H1 (cell line): ENCODE measurements around the gene NDUFB5.

Source experiments
- CREB1 ChIP-seq: IDR thresholded peaks from 2 replicates; pipeline ENCODE4 v1.6.1; 2012; ENCODE audit warnings: inconsistent platforms
- JUND ChIP-seq: IDR thresholded peaks from 2 replicates; pipeline ENCODE4 v1.6.1; 2011; ENCODE audit warnings: mild to moderate bottlenecking, improper control_type of control experiment, low read length
- MAFK ChIP-seq: IDR thresholded peaks from 2 replicates; pipeline ENCODE4 v1.6.1; 2012; ENCODE audit warnings: low read depth, mild to moderate bottlenecking, improper control_type of control experiment, low read length
- POLR2A ChIP-seq, 2 experiments: IDR thresholded peaks; 1 replicate in 1 of 2; 2 replicates in 1 of 2; pipeline ENCODE4 v1.6.1; 2011; ENCODE audit warnings: low read depth in 2 of 2, low read length in 2 of 2, mild to moderate bottlenecking in 2 of 2; ENCODE audit errors: control extremely low read depth in 1 of 2
- POLR2AphosphoS5 ChIP-seq: IDR thresholded peaks from 2 replicates; pipeline ENCODE4 v1.6.1; 2011; ENCODE audit warnings: low read depth, low read length
- TF ChIP-seq, protein P1 (sequence below), 3 experiments: IDR thresholded peaks; 1 replicate in 2 of 3; 2 replicates in 1 of 3; pipeline versions ENCODE4 v1.5.1 to v1.6.1; 2011; ENCODE audit warnings: low read length in 3 of 3, mild to moderate bottlenecking in 3 of 3, inconsistent platforms in 2 of 3, low read depth in 1 of 3, moderate library complexity in 1 of 3; ENCODE audit not compliant: insufficient read depth in 1 of 3; ENCODE audit errors: control extremely low read depth in 1 of 3

DNA sequence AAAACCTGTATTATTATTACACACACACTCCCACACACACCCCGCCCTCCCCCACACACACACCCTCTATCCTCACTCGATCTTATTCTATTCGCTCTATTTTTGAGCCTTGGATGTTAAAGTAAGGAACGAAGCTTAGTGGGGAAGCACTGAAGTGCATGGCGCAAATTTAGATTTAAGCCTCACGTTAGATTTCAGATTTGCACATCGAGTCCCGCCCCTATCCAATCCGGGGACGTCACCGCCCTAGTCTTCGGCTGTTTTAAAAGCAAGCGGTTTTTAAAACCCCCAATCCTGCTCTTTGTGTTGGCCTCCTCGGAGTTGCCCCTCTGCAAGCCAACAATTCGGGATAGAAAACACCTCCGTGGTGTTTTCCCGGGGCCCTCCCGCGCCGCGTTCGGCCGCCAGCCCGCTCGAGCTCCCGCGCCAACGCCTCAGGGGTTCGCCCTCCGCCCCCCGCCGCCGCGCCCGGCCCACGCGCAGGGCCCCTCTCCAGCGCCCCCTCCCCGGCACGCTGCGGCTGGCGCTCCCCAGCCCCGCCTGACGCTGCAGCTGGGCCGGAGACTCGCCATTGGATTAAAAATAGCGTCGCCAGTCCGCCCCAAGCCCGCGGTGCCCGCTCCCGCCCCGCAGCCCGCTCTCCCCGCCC is 48.0 kb downstream of the NDUFB5 start, which contains the start of gene USP13:
- TF ChIP-seq, protein P1, sequence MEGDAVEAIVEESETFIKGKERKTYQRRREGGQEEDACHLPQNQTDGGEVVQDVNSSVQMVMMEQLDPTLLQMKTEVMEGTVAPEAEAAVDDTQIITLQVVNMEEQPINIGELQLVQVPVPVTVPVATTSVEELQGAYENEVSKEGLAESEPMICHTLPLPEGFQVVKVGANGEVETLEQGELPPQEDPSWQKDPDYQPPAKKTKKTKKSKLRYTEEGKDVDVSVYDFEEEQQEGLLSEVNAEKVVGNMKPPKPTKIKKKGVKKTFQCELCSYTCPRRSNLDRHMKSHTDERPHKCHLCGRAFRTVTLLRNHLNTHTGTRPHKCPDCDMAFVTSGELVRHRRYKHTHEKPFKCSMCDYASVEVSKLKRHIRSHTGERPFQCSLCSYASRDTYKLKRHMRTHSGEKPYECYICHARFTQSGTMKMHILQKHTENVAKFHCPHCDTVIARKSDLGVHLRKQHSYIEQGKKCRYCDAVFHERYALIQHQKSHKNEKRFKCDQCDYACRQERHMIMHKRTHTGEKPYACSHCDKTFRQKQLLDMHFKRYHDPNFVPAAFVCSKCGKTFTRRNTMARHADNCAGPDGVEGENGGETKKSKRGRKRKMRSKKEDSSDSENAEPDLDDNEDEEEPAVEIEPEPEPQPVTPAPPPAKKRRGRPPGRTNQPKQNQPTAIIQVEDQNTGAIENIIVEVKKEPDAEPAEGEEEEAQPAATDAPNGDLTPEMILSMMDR (IDR thresholded peaks at IDR 0.05; ENCODE audit: control extremely low read depth in 1 of 3, insufficient read depth in 1 of 3, low read depth in 1 of 3, low read length in 3 of 3): no peak
- peak in 1 of 2 experiments; percentile 38; a peak in 2 of 3 replicates for TF ChIP-seq POLR2A (IDR thresholded peaks at IDR 0.05; ENCODE audit: control extremely low read depth in 1 of 2, low read depth in 2 of 2, low read length in 2 of 2)
- no peak for TF ChIP-seq JUND
- no peak for TF ChIP-seq MAFK
- TF ChIP-seq POLR2AphosphoS5: no peak
- no peak; the same call in 1 of the 2 replicates for TF ChIP-seq CREB1
